Adipose tissue (tissue), 3 donors: ENCODE measurements around the gene ZSWIM7. TPM values are rescaled to one million over a fixed set of nuclear protein-coding genes. Genes with fewer than 3 reads are reported as not detected.

Source experiments
- H3K27ac ChIP-seq: one replicate; pipeline ENCODE4 v1.5.1; 2013; ENCODE audit warnings: low read depth, low read length
- WGBS, 3 donors: extraction: QIAGEN DNeasy Blood & Tissue Kit; methylation state at CpG; one replicate each; pipeline ENCODE4 v1.1.7; 2013; 5-methylcytosine and 5-hydroxymethylcytosine counted together
- polyA plus RNA-seq, 3 donors: library from polyadenylated mRNA; stranded (reverse); fragments of 200-250 nt; gene quantifications; one replicate each; pipeline ENCODE4 v1.2.3, GENCODE V29; 2013
- donor health status: healthy with polysubstance abuse.
- donor health status: Bipolar disorder and iron deficiency.
- donor health status: healthy.

ZSWIM7 gene, protein sequence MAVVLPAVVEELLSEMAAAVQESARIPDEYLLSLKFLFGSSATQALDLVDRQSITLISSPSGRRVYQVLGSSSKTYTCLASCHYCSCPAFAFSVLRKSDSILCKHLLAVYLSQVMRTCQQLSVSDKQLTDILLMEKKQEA
- 10 to 100 TPM; 23.3 to 53.8 (median 30.3) TPM for polyA plus RNA-seq

DNA sequence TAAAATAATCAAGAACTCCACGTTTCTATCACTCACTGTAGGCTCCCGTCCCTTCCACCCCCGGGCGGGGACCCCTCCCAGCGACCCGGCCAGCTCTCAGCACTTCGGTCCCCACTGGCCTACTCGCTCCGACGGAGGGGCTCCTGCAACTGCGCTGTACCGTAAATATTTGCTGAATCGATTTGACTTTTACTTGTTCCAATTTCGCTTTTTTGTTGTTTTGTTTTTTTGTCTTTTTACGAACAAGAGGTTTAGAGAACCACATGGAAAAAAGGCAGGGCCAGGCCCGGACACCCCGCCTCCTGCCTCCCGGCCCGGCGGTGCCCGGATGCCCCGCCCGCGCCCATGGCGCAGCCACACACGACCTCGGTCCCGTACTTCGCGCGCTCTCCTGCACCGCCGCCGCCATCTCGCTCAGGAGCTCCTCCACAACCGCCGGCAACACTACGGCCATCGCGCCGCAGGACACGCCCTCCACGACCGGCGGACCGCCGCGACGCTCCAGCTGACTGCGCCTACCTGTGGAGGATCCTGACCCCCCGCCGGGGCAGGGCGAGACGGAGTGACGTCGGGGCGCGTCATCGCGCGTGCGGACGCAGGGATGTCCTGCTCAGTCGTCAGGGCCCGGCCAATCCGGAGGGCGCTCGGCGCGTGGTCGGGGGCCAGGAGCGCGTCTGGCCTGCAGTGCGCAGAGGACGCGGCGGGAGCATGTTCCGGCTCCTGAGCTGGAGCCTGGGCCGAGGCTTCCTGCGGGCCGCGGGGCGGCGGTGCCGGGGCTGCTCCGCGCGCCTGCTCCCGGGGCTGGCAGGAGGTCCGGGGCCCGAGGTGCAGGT, at the start of gene ZSWIM7, which contains the start of gene TTC19:
Gene ZSWIM7, minus strand, starts transcription at position 564 of the 833 bp plus-strand sequence. Its CDS starts 110 bp downstream, at position 454.
Gene TTC19, plus strand, starts transcription at position 684 of the 833 bp plus-strand sequence. Its CDS starts 25 bp downstream, at position 709.
- WGBS, 3 donors, result 0 to 1% (median 0%) methylated on average over 78 to 91 of the region's 91 CpGs

GRCh38 chr17:16048811-16049449, 49.4 kb upstream of the ZSWIM7 start:
- no peak overlapping the region for H3K27ac ChIP-seq
- WGBS, 3 donors, result 63 to 95% (median 87%) methylated on average over 14 of the region's 14 CpGs

More for the DNA sequence above, at the start of gene ZSWIM7, which contains the start of gene TTC19:
- peak within 1 kb of the TSS; percentile 73 for H3K27ac ChIP-seq

GRCh38 chr17:16046966-16047365, 47.5 kb upstream of the ZSWIM7 start:
- H3K27ac ChIP-seq, result no peak overlapping the region
- WGBS, 3 donors, result 93 to 97% (median 96%) methylated on average over 3 of the region's 3 CpGs

GRCh38 chr17:16044487-16044886, 45.0 kb upstream of the ZSWIM7 start:
- WGBS, 3 donors, result 79 to 94% (median 91%) methylated on average over 10 of the region's 10 CpGs
- no peak overlapping the region for H3K27ac ChIP-seq

DNA sequence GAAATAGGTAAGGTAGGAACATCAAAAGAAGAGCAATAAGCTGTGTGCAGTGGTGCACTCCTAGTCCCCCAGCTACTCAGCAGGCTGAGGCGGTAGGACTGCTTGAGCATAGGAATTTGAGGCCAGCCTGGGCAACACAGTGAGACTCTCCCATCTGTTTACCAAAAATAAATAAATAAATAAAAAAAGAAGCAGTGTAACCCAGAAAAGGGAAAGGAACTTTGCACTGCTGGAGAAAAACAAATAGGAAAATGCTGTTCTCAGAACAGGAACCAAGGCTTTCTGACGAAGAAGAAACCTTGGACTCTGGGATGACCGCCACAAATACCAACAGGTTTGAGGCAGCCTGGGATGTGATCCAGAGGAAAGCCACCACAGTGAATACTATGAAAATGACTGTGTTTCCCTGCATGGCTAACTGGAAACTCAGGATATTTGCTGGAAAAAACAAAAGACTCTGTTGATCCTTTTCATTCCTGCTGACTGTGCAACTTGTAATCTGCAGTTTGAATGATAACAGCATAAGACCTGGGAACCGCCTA, 41.3 kb upstream of the ZSWIM7 start:
- 27 to 81% (median 74%) methylated on average over 4 of the region's 4 CpGs for WGBS, 3 donors
- H3K27ac ChIP-seq, result no peak overlapping the region

DNA sequence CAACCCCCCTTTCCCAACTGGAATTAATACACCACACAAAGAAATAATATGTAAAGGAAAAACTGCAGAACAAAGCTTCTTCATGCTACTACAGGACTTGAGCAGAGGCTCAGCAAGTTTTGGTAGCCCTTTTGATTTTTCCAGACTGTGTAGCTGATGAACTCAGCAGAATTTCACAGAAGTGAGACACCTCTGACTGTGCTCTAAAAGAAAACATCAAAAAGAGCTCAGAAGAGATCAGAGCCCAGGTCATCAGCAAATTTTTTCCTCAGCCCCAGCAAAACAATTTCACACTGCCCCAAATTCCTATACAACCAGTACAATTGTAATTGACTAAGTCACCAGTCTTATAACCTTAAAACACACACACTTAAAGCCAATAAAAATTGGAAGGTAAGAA, 38.1 kb upstream of the ZSWIM7 start:
- H3K27ac ChIP-seq, result no peak overlapping the region

- H3K27ac ChIP-seq, result no peak overlapping the region
- 90 to 96% (median 93%) methylated on average over 2 of the region's 2 CpGs for WGBS, 3 donors
These were observed 36.8 kb upstream of the ZSWIM7 start for GRCh38 chr17:16036261-16036660.

DNA sequence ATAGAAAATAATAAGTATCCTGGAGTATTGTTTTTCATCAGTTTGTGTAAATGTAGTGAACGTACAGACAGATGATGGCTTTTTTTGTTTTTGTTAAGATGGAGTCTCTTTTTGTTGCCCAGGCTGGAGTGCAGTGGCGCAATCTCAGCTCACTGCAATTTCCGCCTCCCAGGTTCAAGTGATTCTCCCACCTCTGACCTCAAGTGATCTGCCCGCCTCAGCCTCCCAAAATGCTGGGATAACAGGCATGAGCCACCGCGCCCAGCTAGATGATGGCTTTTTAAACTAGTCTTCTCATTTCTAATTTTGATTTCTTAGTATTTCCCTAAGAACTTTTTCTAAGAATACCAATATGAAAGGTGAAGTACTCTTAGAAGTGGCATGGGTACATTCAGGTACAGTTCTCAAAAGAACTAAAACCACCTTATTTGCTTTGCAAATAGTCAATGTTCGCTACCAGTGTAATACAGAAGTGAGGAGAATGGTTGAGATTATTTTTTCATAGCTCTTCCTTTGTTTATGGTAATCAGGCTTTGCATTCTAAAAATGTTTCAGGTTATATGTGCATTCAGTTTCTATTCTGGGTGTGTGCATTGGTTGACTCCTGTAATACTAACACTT, 34.3 kb upstream of the ZSWIM7 start:
- 91 to 97% (median 94%) methylated on average over 7 of the region's 7 CpGs for WGBS, 3 donors
- no peak overlapping the region for H3K27ac ChIP-seq

GRCh38 chr17:16027708-16028584, 28.4 kb upstream of the ZSWIM7 start:
- no peak overlapping the region for H3K27ac ChIP-seq
- WGBS, 3 donors, result 84 to 92% (median 87%) methylated on average over 5 of the region's 5 CpGs

- WGBS, 3 donors, result 93 to 95% (median 93%) methylated on average over 5 of the region's 5 CpGs
- no peak overlapping the region for H3K27ac ChIP-seq
These were observed 27.4 kb upstream of the ZSWIM7 start for GRCh38 chr17:16026895-16027294.

DNA sequence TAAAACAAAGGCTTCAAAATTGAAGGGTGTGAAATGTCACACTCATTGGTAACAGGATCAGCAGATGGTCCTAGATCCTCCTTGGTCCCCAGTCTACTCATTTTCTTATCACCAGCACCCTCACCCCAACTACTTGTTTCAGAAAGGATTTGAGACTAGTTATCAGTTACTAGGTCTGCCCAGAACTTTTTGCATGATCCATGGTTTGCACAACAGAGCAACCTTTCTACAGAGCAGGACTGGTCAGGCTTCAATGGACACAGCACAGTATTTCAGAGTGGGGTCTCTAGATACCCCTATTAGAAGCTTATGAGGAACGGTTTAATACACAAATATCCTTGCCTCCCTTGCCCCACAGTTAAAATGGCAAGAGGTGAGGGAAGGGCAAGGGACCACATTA, 25.7 kb upstream of the ZSWIM7 start:
- WGBS, 3 donors, result 97 to 100% (median 98%) methylated on average over 1 of the region's 1 CpG
- no peak overlapping the region for H3K27ac ChIP-seq

- H3K27ac ChIP-seq, result no peak overlapping the region
- WGBS, 3 donors, result 73 to 92% (median 79%) methylated on average over 4 of the region's 4 CpGs
These were observed 24.4 kb upstream of the ZSWIM7 start for GRCh38 chr17:16023881-16024280.

DNA sequence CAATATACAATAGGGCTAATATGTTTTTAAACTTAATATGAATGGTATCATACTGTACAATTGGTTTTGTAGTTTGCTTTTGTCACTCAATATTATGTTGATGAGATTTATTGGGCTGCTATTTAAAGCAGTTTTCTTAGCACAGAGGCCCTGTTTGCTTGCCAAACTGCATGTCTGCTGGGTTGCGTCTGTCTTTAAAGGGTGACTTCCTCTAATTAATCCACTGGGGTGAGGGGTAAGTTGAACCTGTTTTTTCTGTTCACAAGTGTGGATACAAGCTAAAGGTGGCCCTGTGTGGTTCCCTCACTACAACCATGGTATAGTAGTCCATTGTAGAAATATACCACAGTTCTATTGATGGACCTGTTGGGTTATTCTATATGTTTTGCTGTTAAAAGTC, 19.8 kb upstream of the ZSWIM7 start:
- WGBS, 3 donors, result 63 to 93% (median 69%) methylated on average over 1 of the region's 1 CpG

DNA sequence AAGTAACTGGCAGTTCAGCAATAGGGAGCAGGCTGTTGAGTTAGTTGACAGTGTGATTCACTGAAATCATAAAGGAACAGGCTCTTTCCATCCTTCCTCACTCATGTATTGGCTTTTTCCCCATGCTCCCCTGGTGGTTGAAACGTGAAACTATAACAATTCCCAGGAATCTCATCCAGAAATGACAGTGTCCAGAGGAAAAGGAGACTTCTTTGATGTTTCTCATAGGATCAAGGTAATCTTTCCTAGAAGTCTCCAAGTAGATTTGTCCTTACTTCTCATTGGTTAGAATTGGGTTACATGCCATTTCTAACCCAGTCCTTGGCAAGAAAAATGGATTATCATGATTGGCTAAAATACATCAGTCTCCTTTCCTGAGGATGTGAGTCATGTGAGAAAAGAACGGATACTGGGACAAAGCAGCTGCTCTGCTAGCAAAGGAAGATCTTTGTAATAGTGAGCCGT, 14.5 kb upstream of the ZSWIM7 start:
- 53 to 58% (median 55%) methylated on average over 3 of the region's 3 CpGs for WGBS, 3 donors
- no peak overlapping the region for H3K27ac ChIP-seq

More for the DNA sequence above, 19.8 kb upstream of the ZSWIM7 start:
- no peak overlapping the region for H3K27ac ChIP-seq

- no peak overlapping the region for H3K27ac ChIP-seq
- WGBS, 3 donors, result 85 to 95% (median 94%) methylated on average over 3 of the region's 3 CpGs
These were observed 7.9 kb upstream of the ZSWIM7 start for GRCh38 chr17:16007439-16007838.

- 95 to 97% (median 95%) methylated on average over 1 of the region's 1 CpG for WGBS, 3 donors
- H3K27ac ChIP-seq, result no peak overlapping the region
These were observed 6.1 kb upstream of the ZSWIM7 start for GRCh38 chr17:16005636-16006035.

DNA sequence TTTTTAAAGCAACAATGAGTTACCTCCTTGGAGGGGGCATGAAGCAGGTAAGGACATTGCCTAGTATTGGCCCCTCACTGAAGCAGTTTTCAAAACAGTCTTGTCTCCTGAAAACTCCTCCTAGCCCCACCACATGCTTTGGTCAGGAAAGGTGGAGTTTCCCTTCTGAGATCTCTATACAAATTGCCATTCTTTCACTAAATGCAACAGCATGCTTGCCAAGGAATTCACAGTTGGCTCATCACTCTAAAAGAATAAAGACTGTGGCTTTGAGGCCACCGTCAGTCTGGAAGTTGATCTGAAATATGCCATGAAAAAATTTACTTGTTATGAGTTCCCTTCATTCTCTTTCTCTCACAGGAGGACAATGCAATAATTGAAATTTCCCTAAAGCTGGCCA, 4.3 kb upstream of the ZSWIM7 start:
- 72 to 89% (median 85%) methylated on average over 1 of the region's 1 CpG for WGBS, 3 donors
- no peak overlapping the region for H3K27ac ChIP-seq
